ENCODE measurements around the gene GLP2R.

Gene GLP2R

DNA sequence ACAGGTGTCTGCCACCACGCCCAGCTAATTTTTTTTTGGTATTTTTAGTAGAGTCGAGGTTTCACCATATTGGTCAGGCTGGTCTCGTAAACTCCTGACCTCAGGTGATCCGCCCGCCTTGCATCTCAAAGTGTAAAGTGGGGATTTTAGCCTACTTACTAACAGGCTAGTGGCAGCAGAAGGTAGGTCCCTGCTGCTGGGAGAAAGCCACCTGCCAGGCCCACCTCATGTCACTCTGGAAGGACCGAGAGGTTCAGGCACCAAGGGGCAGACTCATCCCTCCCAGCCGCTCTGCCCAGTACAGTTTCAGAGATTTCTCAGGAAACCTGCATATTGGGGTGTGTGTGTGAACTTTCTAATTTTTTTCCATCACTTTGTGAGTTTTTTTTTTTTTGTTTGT, 81.4 kb downstream of the GLP2R start:
- DNase-seq (ENCODE audit: low read depth): no peak
- H3K4me3 ChIP-seq (ENCODE audit: low read length): no peak overlapping the region

DNA sequence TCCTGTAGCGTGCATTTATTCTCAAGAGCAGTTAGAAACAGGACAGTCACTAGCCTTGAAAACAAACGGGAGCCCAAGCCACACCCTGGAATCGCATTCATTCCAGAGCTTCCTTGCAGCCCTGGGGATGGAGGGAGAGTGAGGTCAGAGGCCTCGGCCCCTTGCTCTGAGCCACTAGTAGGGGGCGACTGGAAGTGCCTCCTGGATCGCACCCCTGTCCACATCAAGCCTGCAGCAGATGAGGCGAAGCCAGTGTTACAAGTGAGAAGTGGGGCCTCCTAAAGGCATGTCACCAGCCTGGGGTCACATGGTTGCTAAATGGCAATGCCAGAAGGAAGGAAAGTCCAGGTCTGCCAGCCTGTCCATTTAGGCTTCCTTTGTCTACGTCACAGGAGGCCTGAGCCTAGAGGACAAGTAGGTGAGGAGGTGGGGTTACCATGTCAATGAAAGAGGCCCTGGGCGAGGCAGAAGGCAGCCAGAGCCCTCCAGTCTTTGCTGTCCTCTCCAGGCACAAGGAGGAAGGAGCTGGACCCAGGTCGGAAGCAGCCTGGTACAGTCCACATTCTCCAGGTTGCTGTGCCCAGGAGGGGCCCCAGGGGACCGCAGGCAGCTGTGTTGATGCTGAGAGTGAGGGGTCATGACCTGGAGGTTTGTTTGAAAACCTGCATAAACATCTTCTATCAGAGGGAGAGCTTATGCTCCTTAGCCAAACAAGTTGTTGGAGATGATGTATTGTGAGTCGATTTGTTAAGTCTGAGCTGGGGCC, 82.3 kb downstream of the GLP2R start:
- DNase-seq (ENCODE audit: low read depth): no peak
- TF ChIP-seq, protein P1, sequence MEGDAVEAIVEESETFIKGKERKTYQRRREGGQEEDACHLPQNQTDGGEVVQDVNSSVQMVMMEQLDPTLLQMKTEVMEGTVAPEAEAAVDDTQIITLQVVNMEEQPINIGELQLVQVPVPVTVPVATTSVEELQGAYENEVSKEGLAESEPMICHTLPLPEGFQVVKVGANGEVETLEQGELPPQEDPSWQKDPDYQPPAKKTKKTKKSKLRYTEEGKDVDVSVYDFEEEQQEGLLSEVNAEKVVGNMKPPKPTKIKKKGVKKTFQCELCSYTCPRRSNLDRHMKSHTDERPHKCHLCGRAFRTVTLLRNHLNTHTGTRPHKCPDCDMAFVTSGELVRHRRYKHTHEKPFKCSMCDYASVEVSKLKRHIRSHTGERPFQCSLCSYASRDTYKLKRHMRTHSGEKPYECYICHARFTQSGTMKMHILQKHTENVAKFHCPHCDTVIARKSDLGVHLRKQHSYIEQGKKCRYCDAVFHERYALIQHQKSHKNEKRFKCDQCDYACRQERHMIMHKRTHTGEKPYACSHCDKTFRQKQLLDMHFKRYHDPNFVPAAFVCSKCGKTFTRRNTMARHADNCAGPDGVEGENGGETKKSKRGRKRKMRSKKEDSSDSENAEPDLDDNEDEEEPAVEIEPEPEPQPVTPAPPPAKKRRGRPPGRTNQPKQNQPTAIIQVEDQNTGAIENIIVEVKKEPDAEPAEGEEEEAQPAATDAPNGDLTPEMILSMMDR (conservative IDR thresholded peaks at IDR 0.05; ENCODE audit: low read depth, low read length): no peak
- no peak overlapping the region for H3K4me3 ChIP-seq (ENCODE audit: low read length)

More for the DNA sequence above, 81.4 kb downstream of the GLP2R start:
- TF ChIP-seq, protein P1 (conservative IDR thresholded peaks at IDR 0.05; ENCODE audit: low read depth, low read length): no peak

DNA sequence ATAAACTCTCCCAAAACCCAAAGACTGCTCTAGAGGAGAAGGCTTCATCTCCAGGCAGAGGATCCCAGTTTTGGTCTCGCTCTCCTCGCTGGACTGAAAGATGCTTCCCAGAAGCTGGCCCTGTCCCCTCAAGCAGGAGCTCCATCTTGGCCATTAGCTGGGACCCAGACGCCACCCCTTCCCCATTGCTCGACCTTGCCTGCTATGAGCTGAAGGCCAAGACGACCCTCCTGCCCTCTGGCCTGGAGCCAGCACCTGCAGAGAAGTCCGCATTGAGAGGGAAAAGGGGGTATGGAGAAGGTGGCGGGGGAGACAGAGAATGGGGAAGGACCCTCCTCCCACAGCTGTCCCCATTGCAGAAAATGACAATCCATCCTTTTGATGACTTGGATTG, 82.9 kb downstream of the GLP2R start:
- H3K4me3 ChIP-seq (ENCODE audit: low read length): no peak overlapping the region
- no peak for DNase-seq (ENCODE audit: low read depth)
- TF ChIP-seq, protein P1 (conservative IDR thresholded peaks at IDR 0.05; ENCODE audit: low read depth, low read length): no peak

DNA sequence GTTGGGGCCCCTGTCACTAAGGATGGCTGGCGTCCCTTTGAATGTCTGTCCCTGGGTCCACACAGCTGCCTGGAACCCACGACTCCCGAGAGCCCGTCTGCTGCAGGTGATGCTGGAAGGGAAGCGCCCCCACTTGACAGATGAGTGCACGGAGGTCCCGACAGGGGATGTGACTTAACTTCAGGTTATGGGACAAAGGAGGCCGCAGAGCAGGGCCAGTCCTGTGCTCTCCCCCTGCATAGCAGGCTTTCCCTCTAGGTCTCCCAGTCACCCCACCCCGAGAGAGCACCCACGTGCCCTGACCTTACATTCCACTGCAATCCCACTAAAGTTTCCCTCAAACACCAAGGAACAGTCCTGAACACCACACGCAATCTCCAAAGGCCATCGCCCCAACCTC, 85.4 kb downstream of the GLP2R start:
- H3K4me3 ChIP-seq (ENCODE audit: low read length): no peak overlapping the region
- no peak for DNase-seq (ENCODE audit: low read depth)
- TF ChIP-seq, protein P1 (conservative IDR thresholded peaks at IDR 0.05; ENCODE audit: low read depth, low read length): no peak

DNA sequence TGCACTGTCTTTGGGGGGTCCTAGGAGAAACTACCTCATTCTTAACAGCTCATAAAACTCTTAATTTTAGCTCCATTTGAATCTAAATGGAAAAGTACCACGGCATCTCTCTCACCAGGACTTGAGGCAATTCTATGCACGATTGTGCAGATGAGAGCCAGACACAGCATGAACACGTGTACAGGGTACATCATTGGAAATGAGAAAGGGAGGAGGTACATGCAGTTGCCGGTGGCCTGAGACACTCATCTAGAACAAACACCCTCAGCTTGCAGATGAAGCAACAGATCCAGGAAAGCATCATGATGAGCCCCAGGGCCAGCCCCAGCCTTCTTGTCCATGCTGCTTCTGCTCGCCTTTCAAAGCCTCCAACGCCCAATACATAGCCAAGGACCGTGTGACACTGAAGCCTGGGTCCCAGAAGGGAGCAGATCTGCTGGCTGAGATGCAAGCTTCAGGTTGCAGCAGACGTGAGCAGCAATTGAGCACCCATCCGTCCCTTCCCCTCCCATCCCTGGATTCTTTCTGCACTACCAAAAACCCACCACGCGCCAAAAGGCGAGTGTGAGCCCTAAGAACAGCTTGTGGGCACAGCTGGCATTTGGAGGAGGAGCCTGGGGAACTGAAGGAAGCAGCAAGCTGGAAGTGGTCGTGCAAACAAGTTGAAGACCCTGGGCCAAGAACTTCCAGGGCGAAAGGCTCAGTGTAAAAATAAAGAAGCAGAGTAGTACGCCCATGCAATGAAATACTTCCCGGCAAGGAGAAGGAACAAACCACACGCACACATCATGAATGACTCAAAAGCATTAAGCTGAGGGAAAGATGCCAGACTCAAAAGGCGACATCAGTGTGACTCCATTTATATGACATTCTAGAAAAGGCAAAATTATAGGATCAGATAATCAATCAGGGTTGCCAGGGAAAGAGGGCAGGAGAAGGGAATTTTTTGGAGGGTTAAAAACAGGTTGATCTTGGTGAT, 86.7 kb downstream of the GLP2R start:
- no peak overlapping the region for H3K4me3 ChIP-seq (ENCODE audit: low read length)
- no peak for DNase-seq (ENCODE audit: low read depth)
- TF ChIP-seq, protein P1 (conservative IDR thresholded peaks at IDR 0.05; ENCODE audit: low read depth, low read length): no peak

DNA sequence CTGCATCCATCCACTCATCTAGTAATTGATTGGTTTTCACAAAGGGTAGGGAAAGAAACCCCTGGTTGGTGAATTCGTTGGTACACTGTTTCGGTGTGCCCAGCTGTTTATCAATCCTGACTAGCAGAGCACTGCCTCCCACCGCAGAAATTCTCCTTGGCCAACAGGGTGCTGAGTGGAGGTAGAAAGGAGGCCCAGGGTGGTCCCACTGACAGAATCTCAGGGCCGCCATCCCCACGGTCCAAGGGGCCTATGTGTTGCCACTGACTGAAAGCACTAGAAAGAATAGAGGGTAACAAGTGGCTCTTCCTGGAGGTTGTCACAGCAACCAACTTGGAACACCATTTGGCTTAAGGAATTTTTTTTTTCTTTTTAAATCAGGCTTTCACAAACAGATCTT, 87.8 kb downstream of the GLP2R start:
- no peak for DNase-seq (ENCODE audit: low read depth)
- TF ChIP-seq, protein P1 (conservative IDR thresholded peaks at IDR 0.05; ENCODE audit: low read depth, low read length): no peak
- no peak overlapping the region for H3K4me3 ChIP-seq (ENCODE audit: low read length)
